ENCODE measurements around the gene LRP8. TPM values are rescaled to one million over a fixed set of nuclear protein-coding genes. Genes with fewer than 3 reads are reported as not detected.

The LRP8 gene
- total and polyA plus RNA-seq, 2 of the 4 experiments (the other 2 are of a cell fraction): 12.0 to 12.1 TPM

DNA sequence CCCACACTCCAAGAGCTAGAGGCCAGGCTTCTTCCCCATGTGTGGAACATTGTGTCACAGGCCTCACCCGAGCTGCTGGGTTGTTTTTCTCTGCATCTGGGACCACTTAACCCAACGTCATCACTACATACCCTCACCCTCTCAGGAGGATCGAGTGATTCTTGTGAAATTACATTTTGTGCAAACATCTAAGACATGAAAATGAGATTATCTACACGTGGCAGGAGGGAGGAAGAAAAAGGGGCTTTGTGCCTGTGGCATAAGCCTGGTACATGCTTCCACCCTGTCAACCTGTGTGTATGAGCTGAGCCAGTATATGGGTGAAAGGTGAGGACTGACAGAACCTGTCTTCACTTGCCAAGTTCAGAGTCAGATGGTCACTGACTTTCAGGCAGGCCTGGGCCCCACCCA is 129.6 kb downstream of the LRP8 start:
- Histone ChIP-seq H3K14ac (replicated peaks; ENCODE audit: low read depth, low read length) (peak overlapping the region; percentile 69), H3K4me3 (ENCODE audit: insufficient read depth, low read depth, low read length) (no peak overlapping the region), H3K4me2 (ENCODE audit: low read depth, low read length) (peak overlapping the region; percentile 90), H4K91ac (ENCODE audit: insufficient read depth, low read depth, low read length) (0 out of 2 replicates have a peak overlapping the region, but pooled peaks have one; percentile 49), H3K27me3 (ENCODE audit: control insufficient read depth, insufficient read depth, low read length) (no peaks in the 10 kb centered on the region), H4K8ac (ENCODE audit: low read depth in 2 of 2, low read length in 2 of 2) (peak overlapping the region in 1 of 2 experiments; percentile 68; a peak in 1 of 4 replicates), H4K20me1 (ENCODE audit: insufficient read depth, low read length) (no peaks in the 10 kb centered on the region), H2BK15ac (ENCODE audit: low read depth, low read length) (no peak overlapping the region), H2AK9ac (replicated peaks; ENCODE audit: low read depth, low read length, poor library complexity) (peak overlapping the region; percentile 48), H3K4ac (ENCODE audit: low read depth, low read length) (peak overlapping the region; percentile 30), H2BK20ac (ENCODE audit: low read depth, low read length) (no peak overlapping the region), H4K5ac (ENCODE audit: low read depth, low read length) (peak overlapping the region; percentile 44), H2AFZ (replicated peaks; ENCODE audit: low read length, poor library complexity) (peak overlapping the region; percentile 18), H3K9me1 (ENCODE audit: insufficient read depth, low read length) (peaks cover 17% of the 10 kb centered on the region), H2BK5ac (ENCODE audit: low read depth, low read length, poor library complexity, severe bottlenecking) (peak overlapping the region; percentile 6), H3K56ac (ENCODE audit: extremely low read depth, insufficient read depth, low read length) (no peak overlapping the region), H3K27ac (ENCODE audit: insufficient read depth, low read length) (0 out of 2 replicates have a peak overlapping the region, but pooled peaks have one; percentile 17), H3K23ac (ENCODE audit: low read depth, low read length) (peak overlapping the region; percentile 26; the same call in 1 of the 2 replicates), H3K4me1 (ENCODE audit: control insufficient read depth, insufficient read depth, low read length) (peaks cover 13% of the 10 kb centered on the region), H2AK5ac (ENCODE audit: low read depth, low read length) (peak overlapping the region; percentile 23; the same call in 1 of the 2 replicates), H3K36me3 (ENCODE audit: control insufficient read depth, insufficient read depth, low read length) (peaks cover 18% of the 10 kb centered on the region), H3K9me3 (ENCODE audit: control insufficient read depth, insufficient read depth, low read length) (no peaks in the 10 kb centered on the region), H3K9ac (ENCODE audit: low read depth, low read length) (no peak overlapping the region), H2BK120ac (ENCODE audit: low read depth, low read length) (no peak overlapping the region), H3K79me1 (ENCODE audit: low read depth in 1 of 2, low read length in 2 of 2) (peaks cover 28 to 33% of the 10 kb centered on the region in 2 experiments), H3K18ac (ENCODE audit: low read depth, low read length) (no peak overlapping the region)
- BruUV-seq (replicated peaks): no TSS peak
- ChIA-PET POLR2A (ENCODE audit: unreplicated experiment) (no interaction called here), CTCF (no interaction called here)
- TF ChIP-seq CHD1 (IDR thresholded peaks at IDR 0.05; ENCODE audit: low read depth, low read length) (no peak), RCOR1 (IDR thresholded peaks at IDR 0.05; ENCODE audit: insufficient replicate concordance, low read length) (no peak), RFX5 (IDR thresholded peaks at IDR 0.05; ENCODE audit: low read depth, low read length) (no peak), SMC3 (IDR thresholded peaks at IDR 0.05; ENCODE audit: low read depth, low read length) (no peak), FOS (IDR thresholded peaks at IDR 0.05; ENCODE audit: low read depth, low read length) (no peak), NFE2L2 (IDR thresholded peaks at IDR 0.05; ENCODE audit: low read depth, low read length) (no peak), RAD21 (IDR thresholded peaks at IDR 0.05; ENCODE audit: low read length) (no peak), MXI1 (IDR thresholded peaks at IDR 0.05; ENCODE audit: borderline replicate concordance, low read depth, low read length) (no peak), POLR2A (IDR thresholded peaks at IDR 0.05; ENCODE audit: low read depth, low read length) (no peak)
- TF ChIP-seq, protein P1, sequence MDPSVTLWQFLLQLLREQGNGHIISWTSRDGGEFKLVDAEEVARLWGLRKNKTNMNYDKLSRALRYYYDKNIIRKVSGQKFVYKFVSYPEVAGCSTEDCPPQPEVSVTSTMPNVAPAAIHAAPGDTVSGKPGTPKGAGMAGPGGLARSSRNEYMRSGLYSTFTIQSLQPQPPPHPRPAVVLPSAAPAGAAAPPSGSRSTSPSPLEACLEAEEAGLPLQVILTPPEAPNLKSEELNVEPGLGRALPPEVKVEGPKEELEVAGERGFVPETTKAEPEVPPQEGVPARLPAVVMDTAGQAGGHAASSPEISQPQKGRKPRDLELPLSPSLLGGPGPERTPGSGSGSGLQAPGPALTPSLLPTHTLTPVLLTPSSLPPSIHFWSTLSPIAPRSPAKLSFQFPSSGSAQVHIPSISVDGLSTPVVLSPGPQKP (IDR thresholded peaks at IDR 0.05; ENCODE audit: borderline replicate concordance, low read depth, low read length): no peak
- DNase-seq (no peak), ATAC-seq (ENCODE audit: low read depth) (no peak)
- in situ Hi-C loops (cut with MboI; ENCODE audit: low sequenced_read_pairs): no loop called here
- no CpG with 5 or more reads among the region's 4 CpGs for WGBS, 2 experiments (ENCODE audit: extremely low coverage in 2 of 2, insufficient read length in 1 of 2)
- dilution Hi-C loops (cut with HindIII; ENCODE audit: low sequenced_read_pairs, unreplicated experiment): no loop called here
- intact Hi-C loops (cut with micrococcal nuclease): loop anchor here (5.0 kb wide), 2 partner anchors 136 to 371 kb away; partner anchors contain the start of gene PODN

Data from IMR-90 (cell line).